HG02870 (cell line): ENCODE data around the gene TMEM131L.
"Not testable (repeated sequence)": the region's sequence is repeated elsewhere in the genome, so short reads cannot be mapped to it uniquely, and the experiment has no call there.

ENCODE experiments used
- ATAC-seq: cut with Tn5 transposase; IDR thresholded peaks from one replicate; pipeline ENCODE4 v1.9.1; 2021; ENCODE audit warnings: mild to moderate bottlenecking, moderate library complexity; ENCODE audit not compliant: unreplicated experiment

Gene TMEM131L

DNA sequence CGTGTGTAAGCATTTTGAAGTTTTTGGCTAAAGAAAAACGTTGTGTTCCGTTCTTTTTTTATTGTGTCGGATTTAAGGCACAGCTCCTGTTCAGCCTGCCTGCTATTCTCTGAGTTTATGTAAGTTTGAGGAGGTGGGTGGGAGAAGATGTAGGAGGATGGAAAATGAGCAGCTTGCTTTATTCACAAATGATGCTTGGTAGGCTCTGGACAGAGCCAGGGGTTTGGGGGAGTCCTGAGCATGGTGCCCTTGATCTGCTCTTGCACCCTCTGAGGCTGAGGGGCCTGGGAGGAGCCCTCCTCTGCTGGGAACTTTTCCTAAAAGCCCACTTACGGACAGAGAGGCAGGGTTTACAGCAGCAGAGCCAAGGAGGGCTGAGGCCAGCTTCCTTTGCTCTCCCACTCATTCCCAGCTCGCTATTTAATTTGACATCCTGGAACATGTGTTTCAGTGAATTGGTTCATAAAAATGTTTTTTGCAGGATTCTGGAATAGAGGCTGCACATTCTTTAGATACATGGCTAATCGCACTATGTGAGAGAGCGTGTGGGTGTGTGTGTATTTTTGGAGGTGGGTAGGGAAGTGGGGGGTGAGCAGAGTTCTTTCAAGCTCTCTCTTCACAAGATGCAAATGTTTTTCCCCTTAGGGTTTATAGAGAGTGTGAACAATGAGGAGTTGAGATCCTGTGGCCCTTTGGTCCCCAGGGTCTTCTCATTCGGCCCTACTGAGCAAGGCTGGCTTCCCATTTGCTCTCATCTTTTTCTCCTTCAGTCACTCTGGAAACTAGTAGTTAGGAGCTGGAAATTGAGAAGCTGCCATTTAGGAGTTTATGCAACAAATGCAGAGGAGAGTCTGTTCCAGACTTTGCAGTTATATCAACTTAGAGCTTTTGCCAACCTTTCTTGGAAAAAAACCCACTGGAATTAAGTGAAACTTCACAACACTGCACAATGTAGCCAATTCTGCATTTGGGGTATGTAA, 32.1 kb downstream of the TMEM131L start:
- peak; percentile 72 for ATAC-seq

- ATAC-seq = no peak
Observed at GRCh38 chr4:153499005-153499404, 32.8 kb downstream of the TMEM131L start.

GRCh38 chr4:153501578-153501977, 35.4 kb downstream of the TMEM131L start:
- ATAC-seq = no peak

- ATAC-seq = no peak
Observed at GRCh38 chr4:153502584-153502983, 36.4 kb downstream of the TMEM131L start.

DNA sequence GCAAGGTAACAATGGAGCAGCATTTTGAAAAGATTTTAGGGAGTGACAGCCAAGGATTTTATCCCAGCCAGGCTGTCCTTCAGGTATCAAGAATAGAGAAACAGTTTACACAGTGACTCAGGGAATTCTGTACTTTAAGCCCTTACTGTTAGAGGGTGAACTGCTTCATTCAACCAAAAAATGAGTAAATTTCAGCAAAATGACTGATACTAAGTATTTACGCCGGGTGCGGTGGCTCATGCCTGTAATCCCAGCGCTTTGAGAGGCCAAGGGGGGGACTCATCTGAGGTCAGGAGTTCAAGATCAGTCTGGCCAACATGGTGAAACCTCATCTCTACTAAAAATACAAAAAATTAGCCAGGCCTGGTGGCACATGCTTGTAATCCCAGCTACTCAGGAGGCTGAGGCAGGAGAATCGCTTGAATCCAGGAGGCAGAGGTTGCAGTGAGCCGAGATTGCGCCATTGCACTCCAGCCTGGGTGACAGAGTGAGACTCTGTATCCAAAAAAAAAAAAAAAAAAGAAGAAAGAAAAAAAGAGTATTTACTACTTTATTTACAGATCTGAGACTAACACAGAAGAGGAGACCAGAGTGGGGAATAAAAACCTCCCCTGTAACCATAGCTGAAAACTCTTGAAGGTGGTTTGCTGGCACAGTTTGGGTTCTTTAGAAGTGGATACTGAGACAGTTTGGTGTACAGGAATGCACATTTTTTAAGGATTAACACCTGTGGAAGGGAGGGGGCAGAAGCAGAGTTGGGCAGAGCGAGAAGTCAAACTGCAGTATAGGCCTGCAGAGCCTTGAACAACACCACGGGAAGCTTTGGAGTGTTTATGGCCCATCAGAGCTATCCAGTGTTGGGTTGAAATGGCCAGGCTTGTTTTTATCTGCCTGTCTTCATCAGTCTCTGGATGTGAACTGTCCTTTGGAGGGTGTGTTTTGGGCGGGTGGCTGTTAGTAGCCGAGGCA, 40.5 kb downstream of the TMEM131L start:
- no peak for ATAC-seq

DNA sequence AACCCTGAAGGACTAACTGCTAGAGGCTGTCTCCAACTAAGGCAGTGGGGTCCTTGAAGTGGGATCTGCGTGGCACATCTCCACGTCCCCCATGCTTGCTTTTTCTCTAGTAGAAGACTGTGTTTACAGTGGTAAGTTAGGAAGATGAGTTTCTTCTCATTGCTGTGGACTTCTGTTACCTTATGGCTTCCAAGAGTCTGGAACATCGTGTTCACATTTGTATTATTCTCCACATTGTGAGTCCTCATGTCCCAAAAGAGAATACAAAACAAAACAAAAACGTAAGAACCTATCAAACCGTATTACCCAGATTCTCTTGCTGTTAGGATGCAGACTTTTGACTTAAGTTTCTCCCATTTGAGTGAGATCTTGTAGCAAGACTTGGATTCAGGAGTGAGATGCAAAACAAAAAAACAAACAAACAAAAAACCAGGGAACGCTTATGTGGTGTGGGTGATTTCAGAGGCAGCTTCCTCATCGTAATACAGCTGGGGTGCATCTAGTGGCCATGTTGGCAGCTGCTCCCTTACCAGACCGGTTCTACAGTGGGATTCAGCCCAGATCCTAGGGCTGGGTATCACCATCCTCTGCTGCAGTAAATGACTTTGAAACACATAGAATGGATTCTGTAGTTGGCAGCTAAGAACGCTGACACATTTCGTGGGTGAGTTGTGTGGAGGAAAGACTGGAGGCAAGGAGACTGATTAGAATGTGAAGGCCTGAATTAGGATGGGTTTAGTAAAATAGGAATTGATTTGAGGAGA, 41.3 kb downstream of the TMEM131L start:
- no peak for ATAC-seq

- ATAC-seq = not testable (repeated sequence)
Observed at GRCh38 chr4:153509212-153509611, 43.1 kb downstream of the TMEM131L start.

DNA sequence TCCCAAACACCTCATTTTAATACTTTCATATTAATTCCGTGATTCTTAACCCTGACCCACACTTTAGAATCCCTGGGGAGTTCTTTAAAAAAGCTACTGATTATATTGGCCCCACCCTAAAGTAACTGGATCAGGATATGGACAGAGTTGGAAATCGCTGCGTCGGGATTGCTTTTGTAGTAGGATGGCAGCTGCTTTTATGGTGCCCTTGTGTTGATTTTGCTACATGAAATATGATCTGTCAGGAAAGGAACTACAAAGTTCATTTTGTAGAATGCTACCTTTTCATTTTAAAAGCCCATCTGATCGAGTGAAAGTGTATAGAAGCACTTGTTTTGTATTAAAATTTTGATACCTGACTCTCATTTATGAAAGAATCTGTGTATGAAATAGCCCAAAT, 43.6 kb downstream of the TMEM131L start:
- no peak for ATAC-seq

DNA sequence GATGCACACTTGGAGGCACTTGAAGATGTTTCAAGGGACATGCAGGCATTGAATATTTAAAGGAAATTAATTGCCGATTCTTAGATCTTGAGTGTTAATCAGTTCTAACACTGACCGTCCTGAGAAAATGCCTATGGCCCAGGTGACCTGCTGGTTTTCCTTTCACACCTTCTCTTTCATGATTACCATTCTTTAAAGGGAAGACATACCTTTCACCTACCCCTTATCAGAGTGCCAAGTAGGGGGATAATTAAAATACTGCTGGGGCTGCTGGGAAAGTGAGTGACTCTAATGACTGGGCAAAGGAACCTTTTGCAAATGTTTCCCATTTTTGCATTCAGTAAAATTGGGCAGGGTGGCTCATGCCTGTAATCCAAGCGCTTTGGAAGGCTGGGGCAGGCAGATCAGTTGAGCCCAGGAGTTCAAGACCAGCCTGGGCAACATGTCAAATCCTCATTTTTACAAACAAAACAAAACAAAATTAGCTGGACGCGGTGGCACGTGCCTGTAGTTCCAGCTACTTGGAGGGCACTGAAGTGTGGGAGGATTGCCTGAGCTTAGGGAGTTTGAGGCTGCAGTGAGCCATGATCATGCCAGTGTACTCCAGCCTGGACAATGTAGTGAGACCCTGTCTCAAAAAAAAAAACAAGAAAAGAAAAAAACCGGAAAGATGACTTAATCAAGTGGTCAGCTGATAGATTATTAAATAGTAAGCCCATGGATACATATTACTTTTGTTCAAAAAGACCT, 44.3 kb downstream of the TMEM131L start:
- no peak for ATAC-seq

GRCh38 chr4:153511104-153511503, 44.9 kb downstream of the TMEM131L start:
- no peak for ATAC-seq

DNA sequence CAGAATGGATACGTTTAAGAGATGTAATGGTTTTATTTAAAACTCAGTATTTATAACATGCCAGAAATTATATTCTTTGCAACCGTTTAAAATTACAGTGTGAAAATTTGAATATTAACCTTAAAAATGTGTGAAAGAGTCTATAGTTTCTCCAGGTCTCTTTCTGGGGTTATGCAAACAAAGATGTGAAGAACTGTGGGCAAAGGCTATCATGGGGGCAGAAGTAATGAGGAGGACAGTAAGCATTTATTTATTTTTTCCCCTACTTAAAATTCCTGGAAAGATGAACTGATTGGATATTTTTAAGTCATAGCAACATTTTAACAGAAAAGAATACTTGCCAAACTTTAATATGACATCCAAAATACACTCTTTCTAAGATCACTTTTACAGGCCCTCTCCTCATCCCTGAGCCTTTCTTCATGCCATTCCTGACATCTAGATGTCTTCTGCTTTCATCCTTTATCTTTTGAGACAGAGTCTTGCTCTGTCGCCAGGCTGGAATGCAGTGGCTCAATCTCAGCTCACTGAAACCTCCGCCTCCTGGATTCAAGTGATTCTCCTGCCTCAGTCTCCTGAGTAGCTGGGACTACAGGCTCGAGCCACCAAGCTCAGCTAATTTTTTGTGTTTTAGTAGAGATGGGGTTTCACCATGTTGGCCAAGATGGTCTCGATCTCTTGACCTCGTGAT, 46.1 kb downstream of the TMEM131L start:
- ATAC-seq = no peak

GRCh38 chr4:153512952-153513500, 46.9 kb downstream of the TMEM131L start:
- no peak for ATAC-seq

GRCh38 chr4:153513596-153513995, 47.4 kb downstream of the TMEM131L start:
- ATAC-seq = no peak

DNA sequence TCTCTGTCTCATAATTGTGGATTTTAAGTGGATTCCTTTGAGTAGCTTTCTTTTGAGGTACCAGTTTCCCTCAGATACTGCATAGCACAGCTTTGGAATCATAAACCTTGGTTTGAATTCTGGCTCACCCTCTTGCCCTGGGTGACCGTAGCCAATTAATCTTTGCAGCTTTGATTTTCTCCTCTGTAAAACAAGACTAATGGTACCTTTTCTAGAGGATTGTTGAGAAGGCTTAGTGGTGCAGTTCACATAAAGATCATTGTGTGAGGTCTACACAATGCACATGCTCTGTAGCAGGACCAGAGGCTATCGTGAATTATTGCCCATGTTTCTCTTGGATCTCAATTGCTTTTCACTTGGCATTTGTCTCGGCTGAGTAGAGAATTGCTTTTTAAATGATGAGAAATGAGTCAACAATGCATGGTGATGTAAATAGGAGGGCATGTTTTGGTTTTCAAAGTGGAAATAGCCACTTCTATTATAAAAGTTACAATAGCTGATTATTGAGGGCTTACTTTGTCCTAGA, 47.9 kb downstream of the TMEM131L start:
- ATAC-seq = no peak

DNA sequence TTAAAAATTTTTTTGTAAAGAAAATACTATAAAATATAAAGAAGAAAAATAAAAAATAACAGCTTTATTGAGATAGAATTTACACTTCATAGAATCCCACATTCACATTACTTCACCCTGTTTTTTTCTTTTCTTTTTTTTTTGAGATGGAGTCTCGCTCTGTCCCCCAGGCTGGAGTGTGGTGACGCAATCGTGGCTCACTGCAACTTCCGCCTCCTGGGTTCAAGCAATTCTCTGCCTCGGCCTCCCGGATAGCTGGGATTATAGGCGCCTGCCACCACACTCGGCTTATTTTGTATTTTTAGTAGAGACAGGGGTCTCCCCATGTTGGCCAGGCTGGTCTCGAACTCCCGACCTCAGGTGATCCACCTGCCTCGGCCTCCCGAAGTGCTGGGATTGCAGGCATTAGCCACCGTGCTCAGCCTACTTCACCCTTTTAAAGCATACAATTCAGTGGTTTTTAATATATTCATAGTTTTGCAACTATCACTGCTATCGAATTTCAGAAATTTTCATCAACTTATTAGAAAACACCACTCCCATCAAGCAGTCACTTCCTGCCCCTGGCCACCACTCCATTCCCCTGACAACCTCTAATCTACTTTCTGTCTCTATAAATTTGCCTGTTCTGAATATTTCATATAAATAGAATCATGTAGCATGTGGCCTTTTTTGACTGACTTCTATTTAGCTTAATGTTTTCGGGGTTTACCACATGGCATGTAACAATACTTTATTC, 48.7 kb downstream of the TMEM131L start:
- ATAC-seq = no peak

DNA sequence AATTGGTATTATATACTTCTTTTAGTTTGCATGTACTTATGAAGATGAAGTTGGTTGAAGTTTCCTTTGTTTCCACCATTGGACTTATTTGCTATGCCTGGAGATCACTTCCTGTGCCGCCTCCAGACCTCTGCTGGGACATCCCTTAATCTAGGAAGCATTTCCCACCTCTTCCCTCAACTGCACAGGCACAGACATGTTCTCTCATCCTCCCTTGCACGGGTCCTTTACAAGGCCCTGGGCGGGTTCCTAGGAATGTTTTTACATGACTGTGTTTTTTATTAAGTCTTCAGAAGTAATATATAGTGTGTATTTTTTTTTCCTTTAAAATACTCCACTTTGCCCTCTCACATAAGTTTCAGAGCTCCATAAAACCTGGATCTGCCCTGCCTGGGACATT, 51.0 kb downstream of the TMEM131L start:
- ATAC-seq = no peak

GRCh38 chr4:153518001-153518400, 51.8 kb downstream of the TMEM131L start:
- ATAC-seq = no peak
